H1 (cell line): ENCODE data around the gene WDR76. TPM values are rescaled to one million over a fixed set of nuclear protein-coding genes. Genes with fewer than 3 reads are reported as not detected.

Source experiments
- CTCF ChIA-PET: fragments of 300-600 bp; sonication (Branson Sonifier 250); formaldehyde crosslinking; loops from one replicate; lab custom pipeline; 2021; ENCODE audit not compliant: partially characterized antibody; lab: Charles Lee
- POLR2A ChIA-PET: fragments of 300-600 bp; sonication (Branson Sonifier 250); formaldehyde crosslinking; loops from one replicate; lab custom pipeline; 2021; ENCODE audit warnings: inconsistent platforms; ENCODE audit not compliant: partially characterized antibody; lab: Charles Lee
- DNase-seq, 2 experiments: peaks; one replicate each; pipeline versions ENCODE4 v3.0.0 to v3.0.0-alpha.2; 2010 to 2022; ENCODE audit warnings: low spot score in 2 of 2, low read depth in 1 of 2, mixed read lengths in 1 of 2
- FAIRE-seq: peaks from 2 replicates; lab custom pipeline; 2011; peaks lifted over from hg19 to GRCh38; lab: Jason Lieb, UNC
- H2AFZ ChIP-seq: 2 replicates; pipeline ENCODE4 v1.8.1; 2012; ENCODE audit warnings: low read length, inconsistent platforms
- H2AK5ac ChIP-seq: 2 replicates; pipeline ENCODE4 v1.6.1; 2013; ENCODE audit warnings: low read depth, low read length
- H2BK120ac ChIP-seq: replicated peaks from 2 replicates; pipeline ENCODE3; 2013; ENCODE audit warnings: low read depth, low read length, inconsistent platforms
- H2BK12ac ChIP-seq: 2 replicates; pipeline ENCODE4 v1.6.1; 2013; ENCODE audit warnings: low read depth, low read length
- H2BK15ac ChIP-seq: 2 replicates; pipeline ENCODE4 v1.6.1; 2013; ENCODE audit warnings: low read length
- H2BK20ac ChIP-seq: 2 replicates; pipeline ENCODE4 v1.6.1; 2013; ENCODE audit warnings: low read length
- H2BK5ac ChIP-seq: 2 replicates; pipeline ENCODE4 v1.6.1; 2013; ENCODE audit warnings: low read depth, low read length
- H3K14ac ChIP-seq: 2 replicates; pipeline ENCODE4 v1.6.1; 2013; ENCODE audit warnings: inconsistent platforms; ENCODE audit not compliant: insufficient read length
- H3K18ac ChIP-seq: 2 replicates; pipeline ENCODE4 v1.6.1; 2013; ENCODE audit warnings: low read length; ENCODE audit errors: extremely low read depth
- H3K23ac ChIP-seq: 2 replicates; pipeline ENCODE4 v1.6.1; 2013; ENCODE audit warnings: inconsistent platforms; ENCODE audit not compliant: insufficient read length
- H3K23me2 ChIP-seq: 2 replicates; pipeline ENCODE4 v1.6.1; 2013; ENCODE audit warnings: low read depth, low read length
- H3K27ac ChIP-seq: 2 replicates; pipeline ENCODE4 v1.6.1; 2011; ENCODE audit warnings: low read depth, low read length, inconsistent platforms
- H3K27me3 ChIP-seq, 4 experiments: replicated peaks in 1 of 4; 1 replicate in 1 of 4; 2 replicates in 3 of 4; pipeline versions ENCODE4 v1.6.1 to v1.8.1; 2011 to 2013; ENCODE audit warnings: low read length in 3 of 4, mild to moderate bottlenecking in 3 of 4, inconsistent platforms in 2 of 4, mixed read lengths in 2 of 4, moderate library complexity in 1 of 4; ENCODE audit not compliant: control insufficient read depth in 3 of 4, insufficient read depth in 3 of 4; ENCODE audit errors: extremely low read depth in 1 of 4
- H3K36me3 ChIP-seq, 4 experiments: 2 replicates each; pipeline versions ENCODE4 v1.6.1 to v1.8.1; 2011 to 2013; ENCODE audit warnings: mild to moderate bottlenecking in 4 of 4, low read length in 3 of 4, moderate library complexity in 2 of 4, control low read depth in 1 of 4, inconsistent platforms in 1 of 4; ENCODE audit not compliant: insufficient read depth in 4 of 4, control insufficient read depth in 2 of 4
- H3K4ac ChIP-seq: replicated peaks from 2 replicates; pipeline ENCODE3; 2013; ENCODE audit warnings: low read length, low read depth, mixed read lengths, inconsistent platforms; ENCODE audit not compliant: insufficient read length
- H3K4me1 ChIP-seq, 4 experiments: replicated peaks in 1 of 4; 1 replicate in 1 of 4; 2 replicates in 3 of 4; pipeline versions ENCODE4 v1.6.1 to v1.8.1; 2011 to 2013; ENCODE audit warnings: low read length in 3 of 4, inconsistent platforms in 2 of 4, mixed read lengths in 1 of 4; ENCODE audit not compliant: insufficient read depth in 4 of 4, control insufficient read depth in 3 of 4
- H3K4me2 ChIP-seq, 2 experiments: 2 replicates each; pipeline versions ENCODE4 v1.6.1 to v1.8.1; 2011 to 2013; ENCODE audit warnings: low read depth in 2 of 2, low read length in 2 of 2, control low read depth in 1 of 2, inconsistent platforms in 1 of 2, mild to moderate bottlenecking in 1 of 2; ENCODE audit not compliant: insufficient read depth in 1 of 2
- H3K4me3 ChIP-seq, 4 experiments: fragments of 200-600, 300-600 bp in 1 of 4; sonication (generic), shearing (Covaris generic), sonication (Bioruptor Twin) in 1 of 4; 2 replicates each; pipeline versions ENCODE4 v1.5.1 to v1.8.1; 2011 to 2016; ENCODE audit warnings: low read length in 4 of 4, low read depth in 3 of 4, control low read depth in 2 of 4, inconsistent platforms in 2 of 4, mild to moderate bottlenecking in 2 of 4, mixed read lengths in 1 of 4, moderate library complexity in 1 of 4; ENCODE audit not compliant: insufficient read depth in 2 of 4; ENCODE audit errors: extremely low read depth in 1 of 4
- H3K56ac ChIP-seq: replicated peaks from 2 replicates; pipeline ENCODE3; 2013; ENCODE audit warnings: low read depth, mild to moderate bottlenecking, mixed read lengths, low read length, inconsistent platforms; ENCODE audit not compliant: insufficient read length
- H3K79me1 ChIP-seq: 2 replicates; pipeline ENCODE4 v1.6.1; 2013; ENCODE audit warnings: low read depth, low read length, control low read depth
- H3K79me2 ChIP-seq, 2 experiments: 2 replicates each; pipeline versions ENCODE4 v1.6.1 to v1.8.1; 2012 to 2013; ENCODE audit warnings: low read length in 2 of 2, mild to moderate bottlenecking in 2 of 2, inconsistent platforms in 1 of 2; ENCODE audit not compliant: insufficient read depth in 2 of 2, control insufficient read depth in 1 of 2
- H3K9ac ChIP-seq, 4 experiments: replicated peaks in 1 of 4; 1 replicate in 1 of 4; 2 replicates in 3 of 4; pipeline versions ENCODE4 v1.6.1 to v1.8.1; 2011 to 2013; ENCODE audit warnings: low read depth in 3 of 4, low read length in 3 of 4, control low read depth in 2 of 4, mild to moderate bottlenecking in 2 of 4, moderate library complexity in 2 of 4, inconsistent platforms in 1 of 4; ENCODE audit errors: extremely low read depth in 1 of 4
- H3K9me3 ChIP-seq, 2 experiments: 2 replicates each; pipeline versions ENCODE4 v1.6.1 to v1.8.1; 2012 to 2013; ENCODE audit warnings: mild to moderate bottlenecking in 2 of 2, moderate library complexity in 2 of 2, control low read depth in 1 of 2, inconsistent platforms in 1 of 2, low read depth in 1 of 2, low read length in 1 of 2, mixed read lengths in 1 of 2; ENCODE audit not compliant: insufficient read depth in 2 of 2
- H4K20me1 ChIP-seq, 2 experiments: replicated peaks in 1 of 2; 2 replicates each; pipeline versions ENCODE3 to v1.8.1; 2011 to 2013; ENCODE audit warnings: inconsistent platforms in 2 of 2, low read length in 2 of 2, mild to moderate bottlenecking in 1 of 2; ENCODE audit not compliant: insufficient read depth in 2 of 2, control insufficient read depth in 1 of 2
- H4K5ac ChIP-seq: 2 replicates; pipeline ENCODE4 v1.6.1; 2013; ENCODE audit warnings: low read length, low read depth, mixed read lengths, inconsistent platforms; ENCODE audit not compliant: insufficient read length
- H4K8ac ChIP-seq: 2 replicates; pipeline ENCODE4 v1.8.0; 2013; ENCODE audit warnings: mild to moderate bottlenecking, moderate library complexity, low read length, inconsistent platforms; ENCODE audit not compliant: insufficient read depth; ENCODE audit errors: extremely low read depth
- H4K91ac ChIP-seq: replicated peaks from 2 replicates; pipeline ENCODE3; 2013; ENCODE audit warnings: low read length, mixed read lengths, inconsistent platforms; ENCODE audit not compliant: insufficient read length
- HDAC2 ChIP-seq, 2 experiments: fragments of 300-600 bp in 1 of 2; sonication (generic) in 1 of 2; IDR thresholded peaks; 2 replicates each; pipeline ENCODE4 v1.6.1; 2011 to 2012; ENCODE audit warnings: low read depth in 2 of 2, low read length in 2 of 2, mild to moderate bottlenecking in 2 of 2, moderate library complexity in 2 of 2, borderline replicate concordance in 1 of 2, inconsistent platforms in 1 of 2
- POLR2AphosphoS5 ChIP-seq: IDR thresholded peaks from 2 replicates; pipeline ENCODE4 v1.6.1; 2011; ENCODE audit warnings: low read depth, low read length
- TAF1 ChIP-seq: IDR thresholded peaks from 2 replicates; pipeline ENCODE4 v1.6.1; 2011; ENCODE audit warnings: mild to moderate bottlenecking, low read depth, low read length
- WGBS, 2 experiments: shearing (Covaris generic) in 1 of 2; methylation state at CpG; one replicate each; pipeline versions ENCODE4 v1.1.6 to v1.1.7; 2013 to 2015; ENCODE audit warnings: low lambda C conversion rate in 2 of 2, mixed read lengths in 2 of 2, inconsistent platforms in 1 of 2, low coverage in 1 of 2, missing lambda C conversion rate in 1 of 2; ENCODE audit not compliant: insufficient replicate concordance in 2 of 2, insufficient coverage in 1 of 2, insufficient read length in 1 of 2; ENCODE audit errors: extremely low coverage in 1 of 2, missing lambda C conversion rate in 1 of 2; 5-methylcytosine and 5-hydroxymethylcytosine counted together
- polyA plus RNA-seq, 7 experiments: library from polyadenylated mRNA; depleted of rRNA in 3 of 7; stranded (reverse) in 5 of 7; unstranded in 2 of 7; fragments of >200 nt in 5 of 7; fragments of 200-250 nt in 2 of 7; gene quantifications; 1 replicate in 5 of 7; 2 replicates in 1 of 7; 4 replicates in 1 of 7; pipeline versions ENCODE4 v1.2.1 to v1.2.3, GENCODE V29; 2011 to 2013; ENCODE audit warnings: missing spikeins in 2 of 7, mixed read lengths in 2 of 7
- total RNA-seq: library from RNA; stranded (reverse); fragmentation: NEBNext Ultra II Directional; extraction: Animal tissue kit (Norgen Biotek cat#: 25700); gene quantifications from 2 replicates; pipeline ENCODE4 v1.2.1, GENCODE V29; 2021

The WDR76 gene
- total and polyA plus RNA-seq, 2 of the 8 experiments (the other 6 are each of a cell fraction or from before 2014, with no cell fraction given), result 4.1 to 18.9 TPM

DNA sequence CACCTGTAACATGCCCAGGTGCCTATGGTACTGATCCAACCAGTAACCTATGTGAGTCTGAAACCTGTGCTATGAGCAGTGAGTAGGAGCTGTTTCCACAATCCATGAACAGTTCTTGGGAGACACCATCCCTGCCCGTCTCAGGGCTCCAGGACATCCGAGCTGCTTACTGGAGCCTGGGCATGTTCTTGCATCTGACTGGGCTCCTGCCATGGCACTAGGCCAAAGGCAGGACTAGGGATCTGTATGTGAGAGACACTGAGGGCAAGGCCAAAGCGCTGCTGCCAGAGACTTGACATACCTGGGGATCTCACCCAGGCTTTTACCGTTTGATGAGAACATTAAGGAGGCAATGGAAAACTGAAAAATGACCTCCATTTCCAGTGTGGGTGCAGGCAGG, 59.8 kb downstream of the WDR76 start:
- no peak overlapping the region for H3K9ac ChIP-seq
- H3K9me3 ChIP-seq, result no peaks in the 10 kb centered on the region
- H3K4me2 ChIP-seq, result no peak overlapping the region
- no peak overlapping the region for H2AFZ ChIP-seq
- no peak overlapping the region for H3K4me3 ChIP-seq
- WGBS, 2 experiments, result 89% methylated on average over 4 of the region's 4 CpGs; no CpG with 5 or more reads in 1 of the 2 experiments
- H4K8ac ChIP-seq, result no peak overlapping the region
- no peak overlapping the region for H3K14ac ChIP-seq
- FAIRE-seq (no peak), DNase-seq (no peak)
- H3K79me2 ChIP-seq, result no peaks in the 10 kb centered on the region
- ChIA-PET POLR2A (interaction anchor here (0.8 to 1.6 kb wide), 3 partner anchors 8 to 100 kb away, joined by 3 read pairs; no protein-coding TSS in a partner anchor), CTCF (interaction anchor here (0.9 to 1.9 kb wide), 6 partner anchors 13 to 318 kb away, joined by 3 to 5 read pairs (median 4); no protein-coding TSS in a partner anchor)
- no peak overlapping the region for H3K23ac ChIP-seq
- no peak overlapping the region for H2BK20ac ChIP-seq
- no peak overlapping the region for H3K56ac ChIP-seq
- no peak overlapping the region for H3K4ac ChIP-seq
- no peak overlapping the region for H3K18ac ChIP-seq
- peaks cover 0 to 2% (median under 1%) of the 10 kb centered on the region in 4 experiments; a peak in 3 of 7 replicates for H3K4me1 ChIP-seq
- no peaks in the 10 kb centered on the region for H3K79me1 ChIP-seq
- H2BK5ac ChIP-seq, result no peak overlapping the region
- H4K91ac ChIP-seq, result no peak overlapping the region
- H3K27me3 ChIP-seq, result no peaks in the 10 kb centered on the region
- no peak overlapping the region for H4K5ac ChIP-seq
- no peak overlapping the region for H2BK12ac ChIP-seq
- no peak overlapping the region for H2AK5ac ChIP-seq
- no peak overlapping the region for H2BK15ac ChIP-seq
- peaks cover 0 to 3% (median under 1%) of the 10 kb centered on the region in 4 experiments; a peak in 4 of 8 replicates for H3K36me3 ChIP-seq
- H4K20me1 ChIP-seq, result no peaks in the 10 kb centered on the region
- H3K27ac ChIP-seq, result no peak overlapping the region
- H3K23me2 ChIP-seq, result no peaks in the 10 kb centered on the region
- no peak overlapping the region for H2BK120ac ChIP-seq
- no peak for TF ChIP-seq HDAC2 (IDR thresholded peaks at IDR 0.05; ENCODE audit: borderline replicate concordance in 1 of 2, low read depth in 2 of 2, low read length in 2 of 2)
- TF ChIP-seq POLR2AphosphoS5, result no peak
- no peak for TF ChIP-seq TAF1
